HG03439 (cell line): Measurements from ENCODE around the gene TBC1D20.
A peak's percentile ranks its signal among the peaks of the same experiment; 100 is the strongest.
"Not testable (repeated sequence)": the region's sequence is repeated elsewhere in the genome, so short reads cannot be mapped to it uniquely, and the experiment has no call there.

ENCODE experiments used
- ATAC-seq: cut with Tn5 transposase; IDR thresholded peaks from one replicate; pipeline ENCODE4 v1.9.1; 2021; ENCODE audit warnings: mild to moderate bottlenecking, moderate library complexity; ENCODE audit not compliant: unreplicated experiment

Gene TBC1D20

GRCh38 chr20:462199-462991 lies at the start of gene TBC1D20:
Gene TBC1D20, minus strand, starts transcription at chr20:462533. Its CDS starts 128 bp downstream, at chr20:462405.
- ATAC-seq, result peak; percentile 94

GRCh38 chr20:510328-511057 lies 48.2 kb upstream of the TBC1D20 start:
- not testable (repeated sequence) for ATAC-seq

- not testable (repeated sequence) for ATAC-seq
Observed at GRCh38 chr20:508364-508787, 46.0 kb upstream of the TBC1D20 start.

GRCh38 chr20:507761-508332 lies 45.5 kb upstream of the TBC1D20 start:
- ATAC-seq, result no peak

GRCh38 chr20:507006-507758 lies 44.8 kb upstream of the TBC1D20 start:
- ATAC-seq, result no peak

- no peak for ATAC-seq
Observed at GRCh38 chr20:504632-505075, 42.3 kb upstream of the TBC1D20 start.

- no peak for ATAC-seq
Observed at GRCh38 chr20:503048-503737, 40.9 kb upstream of the TBC1D20 start.

- no peak for ATAC-seq
Observed at GRCh38 chr20:497979-498378, 35.6 kb upstream of the TBC1D20 start.

- no peak for ATAC-seq
Observed at GRCh38 chr20:496126-496696, 33.9 kb upstream of the TBC1D20 start.

GRCh38 chr20:492159-492558 lies 29.8 kb upstream of the TBC1D20 start:
- no peak for ATAC-seq

- no peak for ATAC-seq
Observed at GRCh38 chr20:487655-488054, 25.3 kb upstream of the TBC1D20 start.

- ATAC-seq, result no peak
Observed at GRCh38 chr20:483815-484644, 21.7 kb upstream of the TBC1D20 start.

GRCh38 chr20:481167-481566 lies 18.8 kb upstream of the TBC1D20 start:
- no peak for ATAC-seq

- ATAC-seq, result no peak
Observed at GRCh38 chr20:480044-480443, 17.7 kb upstream of the TBC1D20 start.

- ATAC-seq, result no peak
Observed at GRCh38 chr20:479487-479886, 17.2 kb upstream of the TBC1D20 start.

- no peak for ATAC-seq
Observed at GRCh38 chr20:478949-479429, 16.7 kb upstream of the TBC1D20 start.

- no peak for ATAC-seq
Observed at GRCh38 chr20:478010-478948, 15.9 kb upstream of the TBC1D20 start.
